NCI-H2196 treated with DMSO at 0.1 percent for 48 hours (cell line): ENCODE data around the gene AP2S1.
A peak's percentile ranks its signal among the peaks of the same experiment; 100 is the strongest.
"Not testable (repeated sequence)": the region's sequence is repeated elsewhere in the genome, so short reads cannot be mapped to it uniquely, and the experiment has no call there.

ENCODE experiments used
- DNase-seq: peaks from one replicate; lab custom pipeline; 2025; ENCODE audit not compliant: unreplicated experiment; lab: John Stamatoyannopoulos, UW

AP2S1 gene

GRCh38 chr19:46868025-46868802 is 17.6 kb upstream of the AP2S1 start:
- DNase-seq, result no peak

GRCh38 chr19:46867170-46867569 is 16.5 kb upstream of the AP2S1 start:
- no peak for DNase-seq

- no peak for DNase-seq
Measured at GRCh38 chr19:46866407-46867136, 15.9 kb upstream of the AP2S1 start.

GRCh38 chr19:46863818-46864629 is 13.4 kb upstream of the AP2S1 start:
- DNase-seq, result peak; percentile 33

- DNase-seq, result no peak
Measured at GRCh38 chr19:46862974-46863632, 12.5 kb upstream of the AP2S1 start.

- DNase-seq, result no peak
Measured at GRCh38 chr19:46862503-46862834, 11.8 kb upstream of the AP2S1 start.

- no peak for DNase-seq
Measured at GRCh38 chr19:46861691-46862502, 11.3 kb upstream of the AP2S1 start.

GRCh38 chr19:46860846-46861690 is 10.4 kb upstream of the AP2S1 start, which contains the start of gene ARHGAP35:
ARHGAP35 (plus strand) TSS chr19:46860997; CDS start chr19:46918676, 57,679 bp downstream.
- DNase-seq, result peak; percentile 78

- peak; percentile 98 for DNase-seq
Measured at GRCh38 chr19:46860125-46860845, 9.6 kb upstream of the AP2S1 start.

- peak; percentile 95 for DNase-seq
Measured at GRCh38 chr19:46859637-46860124, 9.0 kb upstream of the AP2S1 start.

GRCh38 chr19:46856062-46857022 is 5.7 kb upstream of the AP2S1 start:
- no peak for DNase-seq

GRCh38 chr19:46854698-46855097 is 4.1 kb upstream of the AP2S1 start:
- DNase-seq, result not testable (repeated sequence)

GRCh38 chr19:46852830-46853229 is 2.2 kb upstream of the AP2S1 start:
- DNase-seq, result no peak

- DNase-seq, result no peak
Measured at GRCh38 chr19:46849610-46850009, 1.0 kb downstream of the AP2S1 start.

- no peak for DNase-seq
Measured at GRCh38 chr19:46848389-46848788, 2.3 kb downstream of the AP2S1 start.

GRCh38 chr19:46847528-46847927 is 3.1 kb downstream of the AP2S1 start:
- no peak for DNase-seq

- DNase-seq, result no peak
Measured at GRCh38 chr19:46845959-46846459, 4.6 kb downstream of the AP2S1 start.
